Measurements from ENCODE around the gene UBQLN1. TPM values are rescaled to one million over a fixed set of nuclear protein-coding genes. Genes with fewer than 3 reads are reported as not detected.
A peak's percentile ranks its signal among the peaks of the same experiment; 100 is the strongest.

UBQLN1 gene
- total and polyA plus RNA-seq, 9 of the 15 experiments (the other 6 are each of a cell fraction or from before 2014, with no cell fraction given): 7.5 to 120 (median 52.8) TPM

DNA sequence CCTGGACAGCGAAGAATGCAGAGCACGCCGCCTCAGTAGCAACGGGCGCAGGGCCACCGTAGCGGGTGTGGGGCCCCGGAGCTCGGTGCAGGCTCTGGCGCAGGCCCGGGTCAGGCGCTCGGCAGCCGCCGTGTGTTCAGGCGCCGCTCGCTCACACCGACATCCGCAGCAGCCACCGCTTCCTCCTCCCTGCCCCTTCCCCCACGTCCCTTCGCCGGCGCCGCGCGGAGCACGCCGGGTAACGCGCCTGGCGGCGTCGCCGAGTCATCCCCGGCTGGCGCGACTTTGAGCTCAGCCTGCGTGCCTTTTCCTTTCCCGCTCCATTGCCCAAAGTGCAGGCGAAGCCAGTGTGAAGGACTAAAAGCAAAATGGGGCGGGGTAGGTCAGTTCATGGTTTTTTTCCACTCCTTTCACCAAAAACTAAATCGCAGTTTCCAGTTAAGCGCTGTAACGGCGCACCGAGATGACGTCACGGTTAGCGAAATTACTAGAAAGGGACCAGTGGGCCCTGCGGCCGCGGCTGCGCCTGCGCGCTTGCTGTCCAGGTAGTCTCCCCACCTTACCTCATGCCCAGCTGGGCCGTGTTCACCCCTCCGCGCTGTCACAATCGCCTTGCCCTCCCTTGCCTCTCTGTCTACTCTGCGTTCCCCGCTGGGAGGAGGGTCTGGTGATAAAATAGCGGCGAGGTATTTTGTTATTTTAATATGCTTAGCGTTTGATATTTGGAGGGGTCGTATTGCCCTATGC lies at the start of gene UBQLN1 (continued):
- TF ChIP-seq, protein P1, sequence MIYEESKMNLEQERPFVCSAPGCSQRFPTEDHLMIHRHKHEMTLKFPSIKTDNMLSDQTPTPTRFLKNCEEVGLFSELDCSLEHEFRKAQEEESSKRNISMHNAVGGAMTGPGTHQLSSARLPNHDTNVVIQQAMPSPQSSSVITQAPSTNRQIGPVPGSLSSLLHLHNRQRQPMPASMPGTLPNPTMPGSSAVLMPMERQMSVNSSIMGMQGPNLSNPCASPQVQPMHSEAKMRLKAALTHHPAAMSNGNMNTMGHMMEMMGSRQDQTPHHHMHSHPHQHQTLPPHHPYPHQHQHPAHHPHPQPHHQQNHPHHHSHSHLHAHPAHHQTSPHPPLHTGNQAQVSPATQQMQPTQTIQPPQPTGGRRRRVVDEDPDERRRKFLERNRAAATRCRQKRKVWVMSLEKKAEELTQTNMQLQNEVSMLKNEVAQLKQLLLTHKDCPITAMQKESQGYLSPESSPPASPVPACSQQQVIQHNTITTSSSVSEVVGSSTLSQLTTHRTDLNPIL (CRISPR knock-in tag; IDR thresholded peaks at IDR 0.05): no peak
- TF ChIP-seq ZNF324 (CRISPR knock-in tag; IDR thresholded peaks at IDR 0.05): no peak
- TF ChIP-seq KHSRP (IDR thresholded peaks at IDR 0.05): peak; percentile 84
- no peak for TF ChIP-seq FIP1L1 (IDR thresholded peaks at IDR 0.05; ENCODE audit: low read depth, low read length, poor library complexity, severe bottlenecking)
- no peak; the same call in 1 of the 2 replicates for TF ChIP-seq BRD4 (IDR thresholded peaks at IDR 0.05)
- no peak for TF ChIP-seq XRCC3 (IDR thresholded peaks at IDR 0.05)
- TF ChIP-seq ARID1B (IDR thresholded peaks at IDR 0.05): no peak; the same call in none of the 2 replicates
- TF ChIP-seq XRCC5 (IDR thresholded peaks at IDR 0.05; ENCODE audit: low read depth, low read length): no peak
- no peak for TF ChIP-seq LEF1 (IDR thresholded peaks at IDR 0.05)
- TF ChIP-seq, protein P2, sequence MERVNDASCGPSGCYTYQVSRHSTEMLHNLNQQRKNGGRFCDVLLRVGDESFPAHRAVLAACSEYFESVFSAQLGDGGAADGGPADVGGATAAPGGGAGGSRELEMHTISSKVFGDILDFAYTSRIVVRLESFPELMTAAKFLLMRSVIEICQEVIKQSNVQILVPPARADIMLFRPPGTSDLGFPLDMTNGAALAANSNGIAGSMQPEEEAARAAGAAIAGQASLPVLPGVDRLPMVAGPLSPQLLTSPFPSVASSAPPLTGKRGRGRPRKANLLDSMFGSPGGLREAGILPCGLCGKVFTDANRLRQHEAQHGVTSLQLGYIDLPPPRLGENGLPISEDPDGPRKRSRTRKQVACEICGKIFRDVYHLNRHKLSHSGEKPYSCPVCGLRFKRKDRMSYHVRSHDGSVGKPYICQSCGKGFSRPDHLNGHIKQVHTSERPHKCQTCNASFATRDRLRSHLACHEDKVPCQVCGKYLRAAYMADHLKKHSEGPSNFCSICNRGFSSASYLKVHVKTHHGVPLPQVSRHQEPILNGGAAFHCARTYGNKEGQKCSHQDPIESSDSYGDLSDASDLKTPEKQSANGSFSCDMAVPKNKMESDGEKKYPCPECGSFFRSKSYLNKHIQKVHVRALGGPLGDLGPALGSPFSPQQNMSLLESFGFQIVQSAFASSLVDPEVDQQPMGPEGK (CRISPR knock-in tag; IDR thresholded peaks at IDR 0.05; ENCODE audit: borderline replicate concordance): no peak
- TF ChIP-seq DPF2 (IDR thresholded peaks at IDR 0.05): 0 out of 2 replicates have a peak, but pooled peaks have one; percentile 34
- peak; percentile 97 for TF ChIP-seq PHF20 (IDR thresholded peaks at IDR 0.05; ENCODE audit: partially characterized antibody)
- no peak for TF ChIP-seq CHD4 (IDR thresholded peaks at IDR 0.05; ENCODE audit: insufficient read depth, insufficient replicate concordance, low read depth, low read length, poor library complexity, severe bottlenecking)
- TF ChIP-seq, protein P3, sequence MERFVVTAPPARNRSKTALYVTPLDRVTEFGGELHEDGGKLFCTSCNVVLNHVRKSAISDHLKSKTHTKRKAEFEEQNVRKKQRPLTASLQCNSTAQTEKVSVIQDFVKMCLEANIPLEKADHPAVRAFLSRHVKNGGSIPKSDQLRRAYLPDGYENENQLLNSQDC (CRISPR knock-in tag; IDR thresholded peaks at IDR 0.05): 0 out of 2 replicates have a peak, but pooled peaks have one; percentile 28
- TF ChIP-seq, protein P4, sequence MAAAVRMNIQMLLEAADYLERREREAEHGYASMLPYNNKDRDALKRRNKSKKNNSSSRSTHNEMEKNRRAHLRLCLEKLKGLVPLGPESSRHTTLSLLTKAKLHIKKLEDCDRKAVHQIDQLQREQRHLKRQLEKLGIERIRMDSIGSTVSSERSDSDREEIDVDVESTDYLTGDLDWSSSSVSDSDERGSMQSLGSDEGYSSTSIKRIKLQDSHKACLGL (CRISPR knock-in tag; IDR thresholded peaks at IDR 0.05; ENCODE audit: borderline replicate concordance, poor library complexity, severe bottlenecking): no peak
- no peak for TF ChIP-seq GTF2F1 (IDR thresholded peaks at IDR 0.05; ENCODE audit: low read depth, low read length)
- no peak for TF ChIP-seq NR2F6 (CRISPR knock-in tag; IDR thresholded peaks at IDR 0.05)
- TF ChIP-seq, protein P5, sequence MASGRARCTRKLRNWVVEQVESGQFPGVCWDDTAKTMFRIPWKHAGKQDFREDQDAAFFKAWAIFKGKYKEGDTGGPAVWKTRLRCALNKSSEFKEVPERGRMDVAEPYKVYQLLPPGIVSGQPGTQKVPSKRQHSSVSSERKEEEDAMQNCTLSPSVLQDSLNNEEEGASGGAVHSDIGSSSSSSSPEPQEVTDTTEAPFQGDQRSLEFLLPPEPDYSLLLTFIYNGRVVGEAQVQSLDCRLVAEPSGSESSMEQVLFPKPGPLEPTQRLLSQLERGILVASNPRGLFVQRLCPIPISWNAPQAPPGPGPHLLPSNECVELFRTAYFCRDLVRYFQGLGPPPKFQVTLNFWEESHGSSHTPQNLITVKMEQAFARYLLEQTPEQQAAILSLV (tag; IDR thresholded peaks at IDR 0.05): no peak

Measured in K562 (cell line).